Retinal pigment epithelial cell (primary cell): Measurements from ENCODE around the gene C16orf74.

Experiments
- DNase-seq: peaks from one replicate; pipeline ENCODE4 v3.0.0-alpha.2; 2010; ENCODE audit warnings: low read depth
- H3K4me3 ChIP-seq: 2 replicates; pipeline ENCODE4 v1.5.1; 2011; ENCODE audit warnings: mild to moderate bottlenecking, low read length, control low read depth, moderate library complexity
- TF ChIP-seq, protein P1 (sequence below): conservative IDR thresholded peaks from 2 replicates; pipeline ENCODE4 v1.5.1; 2011; ENCODE audit warnings: low read depth, low read length, control low read depth, inconsistent platforms

The C16orf74 gene

DNA sequence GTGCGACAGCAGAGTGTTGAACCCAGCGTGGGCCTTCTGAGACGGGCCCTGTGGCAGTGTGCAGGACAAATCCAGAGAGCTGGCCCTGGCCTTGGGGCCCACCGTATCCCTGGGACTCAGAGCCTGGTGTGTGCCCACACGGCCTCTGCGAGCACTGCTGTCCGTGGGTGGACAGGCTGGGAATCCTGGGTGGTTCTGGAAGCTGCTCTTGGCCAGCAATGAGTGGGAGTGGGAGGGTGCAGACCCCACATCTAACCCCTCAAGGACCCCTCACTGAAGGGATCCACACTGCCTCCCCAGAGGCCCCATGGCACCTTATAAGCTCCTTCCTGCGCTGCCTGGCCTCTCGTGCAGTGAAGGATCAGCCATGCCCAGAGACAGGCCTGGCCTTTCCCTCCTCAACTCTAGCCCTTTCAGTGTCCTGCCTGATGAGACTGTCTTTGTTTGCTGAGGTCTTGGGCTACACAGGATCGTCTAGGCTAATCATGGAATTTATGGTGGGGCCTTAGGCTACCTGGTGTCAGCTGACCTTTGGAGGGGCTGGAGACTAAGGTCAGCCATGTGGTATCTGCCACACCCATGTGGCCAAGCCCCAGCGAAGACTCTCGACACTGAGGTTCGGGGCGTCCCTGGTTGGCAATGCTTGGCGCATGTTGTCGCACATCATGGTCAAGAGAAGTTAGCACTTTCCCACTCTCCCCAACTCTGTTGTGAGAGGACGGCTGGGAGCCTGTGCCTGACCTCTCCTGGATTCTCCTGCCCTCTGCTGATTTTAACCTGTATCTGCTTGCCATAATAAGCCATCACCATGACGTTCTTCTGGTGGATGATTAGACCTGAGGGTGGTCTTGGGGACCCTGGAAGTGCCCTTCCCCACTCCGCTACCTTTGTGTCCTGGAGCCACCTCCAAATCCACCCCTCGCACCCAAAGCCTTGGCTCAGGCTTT lies 45.7 kb downstream of the C16orf74 start:
- H3K4me3 ChIP-seq, result no peak overlapping the region
- TF ChIP-seq, protein P1, sequence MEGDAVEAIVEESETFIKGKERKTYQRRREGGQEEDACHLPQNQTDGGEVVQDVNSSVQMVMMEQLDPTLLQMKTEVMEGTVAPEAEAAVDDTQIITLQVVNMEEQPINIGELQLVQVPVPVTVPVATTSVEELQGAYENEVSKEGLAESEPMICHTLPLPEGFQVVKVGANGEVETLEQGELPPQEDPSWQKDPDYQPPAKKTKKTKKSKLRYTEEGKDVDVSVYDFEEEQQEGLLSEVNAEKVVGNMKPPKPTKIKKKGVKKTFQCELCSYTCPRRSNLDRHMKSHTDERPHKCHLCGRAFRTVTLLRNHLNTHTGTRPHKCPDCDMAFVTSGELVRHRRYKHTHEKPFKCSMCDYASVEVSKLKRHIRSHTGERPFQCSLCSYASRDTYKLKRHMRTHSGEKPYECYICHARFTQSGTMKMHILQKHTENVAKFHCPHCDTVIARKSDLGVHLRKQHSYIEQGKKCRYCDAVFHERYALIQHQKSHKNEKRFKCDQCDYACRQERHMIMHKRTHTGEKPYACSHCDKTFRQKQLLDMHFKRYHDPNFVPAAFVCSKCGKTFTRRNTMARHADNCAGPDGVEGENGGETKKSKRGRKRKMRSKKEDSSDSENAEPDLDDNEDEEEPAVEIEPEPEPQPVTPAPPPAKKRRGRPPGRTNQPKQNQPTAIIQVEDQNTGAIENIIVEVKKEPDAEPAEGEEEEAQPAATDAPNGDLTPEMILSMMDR, result no peak
- DNase-seq, result no peak

DNA sequence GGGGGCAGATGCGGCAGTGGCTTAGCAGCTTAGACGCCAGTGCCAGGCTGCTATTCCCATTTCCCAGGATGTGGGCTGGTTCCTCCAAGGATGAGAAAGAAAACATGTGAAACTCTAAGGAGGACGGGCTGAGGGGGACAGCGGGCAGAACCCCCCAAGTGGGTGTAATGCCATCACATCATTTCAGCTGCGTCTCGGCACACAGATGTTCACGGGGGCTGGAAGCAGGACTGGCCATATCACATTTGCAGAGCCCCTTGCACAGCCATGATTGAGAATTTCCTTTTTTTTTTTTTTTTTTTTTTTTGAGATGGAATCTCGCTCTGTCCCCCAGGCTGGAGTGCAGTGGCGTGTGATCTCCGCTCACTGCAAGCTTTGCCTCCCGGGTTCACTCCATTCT lies 46.9 kb downstream of the C16orf74 start:
- TF ChIP-seq, protein P1, result no peak
- no peak for DNase-seq
- H3K4me3 ChIP-seq, result no peak overlapping the region

DNA sequence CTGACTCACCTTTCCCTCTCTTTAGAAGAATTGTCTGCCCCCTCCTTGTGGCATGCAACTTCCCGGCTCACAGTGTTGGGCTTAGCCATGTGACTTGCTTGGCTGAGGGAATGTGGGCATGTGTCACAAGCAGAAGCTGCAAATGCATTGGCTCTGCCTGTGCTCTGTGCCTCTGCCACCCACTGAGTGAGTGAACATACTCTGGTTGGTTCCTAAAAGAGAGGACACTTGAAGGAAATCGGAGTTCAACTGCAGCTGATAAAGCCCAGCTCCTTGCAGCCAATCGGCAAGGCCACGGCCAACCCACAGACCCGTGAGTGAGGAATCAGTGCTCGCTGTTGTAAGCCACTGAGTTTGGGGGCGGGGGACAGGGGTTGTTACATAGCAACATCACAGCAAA lies 51.3 kb downstream of the C16orf74 start:
- TF ChIP-seq, protein P1, result no peak
- DNase-seq, result peak; percentile 62
- no peak overlapping the region for H3K4me3 ChIP-seq

DNA sequence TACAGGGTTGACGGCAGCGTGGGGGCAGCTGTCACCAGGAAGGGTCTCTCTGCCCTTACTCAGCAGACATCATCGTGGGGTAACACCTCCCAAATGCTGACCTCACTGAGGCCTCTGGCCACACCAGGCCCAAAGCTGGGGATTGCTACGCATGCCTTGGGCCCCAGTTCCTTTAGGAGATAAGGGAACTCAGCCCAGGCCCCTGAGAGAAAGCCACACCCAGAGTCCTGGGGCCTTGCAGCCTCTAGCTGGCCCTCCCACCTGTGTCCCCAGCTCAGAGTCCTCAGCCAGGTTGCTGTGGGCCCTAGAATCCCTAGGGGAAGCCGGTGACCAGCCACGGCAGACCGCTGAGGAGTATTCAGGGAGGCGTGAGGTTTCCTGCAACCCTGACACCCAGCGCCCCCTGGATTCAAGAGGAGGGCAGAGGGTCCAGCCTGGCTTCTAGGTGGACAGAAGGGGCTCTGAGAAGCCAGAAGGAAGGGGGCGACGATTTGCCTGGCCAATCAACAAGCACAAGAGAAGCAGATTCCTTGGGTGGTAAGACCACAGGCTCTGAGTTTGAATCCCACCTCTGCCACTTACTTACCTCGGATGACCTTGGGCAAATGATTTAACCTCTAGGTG lies 51.8 kb downstream of the C16orf74 start:
- TF ChIP-seq, protein P1, result no peak
- H3K4me3 ChIP-seq, result no peak overlapping the region
- no peak for DNase-seq

DNA sequence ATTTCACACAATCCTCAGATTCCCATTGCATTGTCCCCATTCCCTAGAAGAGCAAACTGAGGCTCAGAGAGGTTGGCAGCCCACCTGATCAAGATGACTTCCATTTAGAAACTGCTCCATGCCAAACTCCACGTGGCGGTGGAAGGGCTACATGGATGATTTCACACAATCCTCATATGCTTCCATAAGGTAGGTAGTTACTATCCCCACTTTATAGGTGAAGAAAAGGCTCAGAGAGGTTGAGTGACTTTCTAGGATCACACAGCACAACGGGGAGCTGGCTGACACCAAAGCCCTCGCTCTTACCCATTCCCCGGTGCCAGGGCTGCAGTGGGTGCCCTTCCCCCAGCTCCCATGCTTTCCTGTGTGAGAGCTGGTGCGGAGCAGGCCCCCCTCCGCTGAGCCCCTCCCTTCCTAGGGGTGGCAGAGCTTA lies 52.4 kb downstream of the C16orf74 start:
- TF ChIP-seq, protein P1, result no peak
- no peak overlapping the region for H3K4me3 ChIP-seq
- no peak for DNase-seq

DNA sequence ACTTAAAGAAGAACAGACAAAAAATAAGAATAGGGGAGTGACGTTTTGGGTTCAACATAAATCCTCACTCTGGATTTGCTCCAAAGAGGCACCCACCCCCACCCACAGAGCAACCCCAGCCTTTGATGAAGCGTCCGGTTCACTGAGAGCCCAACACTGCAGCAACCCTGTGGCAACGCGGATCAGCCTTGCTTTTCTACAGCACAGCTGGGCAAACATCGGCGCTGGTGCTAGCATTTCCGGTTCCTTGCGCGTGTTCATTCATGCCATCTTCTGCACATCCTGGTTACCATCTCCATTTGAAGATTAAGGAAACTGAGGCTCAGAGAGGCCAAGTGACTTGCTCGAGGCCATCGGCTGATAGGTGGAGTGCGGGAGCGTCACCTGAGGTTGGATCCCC lies 53.5 kb downstream of the C16orf74 start:
- H3K4me3 ChIP-seq, result no peak overlapping the region
- no peak for DNase-seq
- TF ChIP-seq, protein P1, result no peak
